Measurements from ENCODE around the gene TOMM40L.
"Not testable (repeated sequence)": the region's sequence is repeated elsewhere in the genome, so short reads cannot be mapped to it uniquely, and the experiment has no call there.

The TOMM40L gene

GRCh38 chr1:161242313-161242712 lies 16.5 kb downstream of the TOMM40L start:
- Histone ChIP-seq H3K4me1 (ENCODE audit: insufficient read depth, low read length, severe bottlenecking) (no peaks in the 10 kb centered on the region), H3K9ac (ENCODE audit: low read length) (no peak overlapping the region), H3K9me2 (ENCODE audit: low read depth, low read length) (no peaks in the 10 kb centered on the region), H3K36me3 (ENCODE audit: insufficient read depth, low read length) (no peaks in the 10 kb centered on the region), H3K4me2 (ENCODE audit: low read length) (no peak overlapping the region), H3K9me3 (ENCODE audit: low read length) (no peaks in the 10 kb centered on the region), H3K27me3 (ENCODE audit: insufficient read depth, low read length) (no peaks in the 10 kb centered on the region), H3K27ac (ENCODE audit: low read depth, low read length, poor library complexity, severe bottlenecking) (no peak overlapping the region), H2AFZ (ENCODE audit: low read length) (no peak overlapping the region), H3K4me3 (ENCODE audit: low read depth, low read length, poor library complexity, severe bottlenecking) (no peak overlapping the region), H4K20me1 (ENCODE audit: insufficient read depth, low read length) (no peaks in the 10 kb centered on the region), H3K79me2 (ENCODE audit: insufficient read depth, low read length) (no peaks in the 10 kb centered on the region), H3F3A (ENCODE audit: insufficient read depth, low read length) (no peaks in the 10 kb centered on the region)
- TF ChIP-seq EZH2 (IDR thresholded peaks at IDR 0.05; ENCODE audit: borderline replicate concordance, low read length) (no peak), CTCF (IDR thresholded peaks at IDR 0.05; ENCODE audit: low read length) (no peak)

GRCh38 chr1:161244888-161245287 lies 19.0 kb downstream of the TOMM40L start:
- Histone ChIP-seq H3F3A (ENCODE audit: insufficient read depth, low read length) (no peaks in the 10 kb centered on the region), H3K27ac (ENCODE audit: low read depth, low read length, poor library complexity, severe bottlenecking) (no peak overlapping the region), H3K9me2 (ENCODE audit: low read depth, low read length) (no peaks in the 10 kb centered on the region), H3K36me3 (ENCODE audit: insufficient read depth, low read length) (no peaks in the 10 kb centered on the region), H3K9me3 (ENCODE audit: low read length) (no peaks in the 10 kb centered on the region), H3K4me3 (ENCODE audit: low read depth, low read length, poor library complexity, severe bottlenecking) (no peak overlapping the region), H3K9ac (ENCODE audit: low read length) (no peak overlapping the region), H3K4me1 (ENCODE audit: insufficient read depth, low read length, severe bottlenecking) (no peaks in the 10 kb centered on the region), H3K27me3 (ENCODE audit: insufficient read depth, low read length) (no peaks in the 10 kb centered on the region), H3K79me2 (ENCODE audit: insufficient read depth, low read length) (no peaks in the 10 kb centered on the region), H2AFZ (ENCODE audit: low read length) (no peak overlapping the region), H3K4me2 (ENCODE audit: low read length) (no peak overlapping the region), H4K20me1 (ENCODE audit: insufficient read depth, low read length) (no peaks in the 10 kb centered on the region)
- TF ChIP-seq CTCF (IDR thresholded peaks at IDR 0.05; ENCODE audit: low read length) (no peak), EZH2 (IDR thresholded peaks at IDR 0.05; ENCODE audit: borderline replicate concordance, low read length) (no peak)

- not testable (repeated sequence) for H3K4me2 ChIP-seq (ENCODE audit: low read length); H3K9me3 ChIP-seq (ENCODE audit: low read length); H3K27me3 ChIP-seq (ENCODE audit: insufficient read depth, low read length); H3K4me1 ChIP-seq (ENCODE audit: insufficient read depth, low read length, severe bottlenecking); H2AFZ ChIP-seq (ENCODE audit: low read length); H3F3A ChIP-seq (ENCODE audit: insufficient read depth, low read length); H3K27ac ChIP-seq (ENCODE audit: low read depth, low read length, poor library complexity, severe bottlenecking); H3K9ac ChIP-seq (ENCODE audit: low read length); H3K4me3 ChIP-seq (ENCODE audit: low read depth, low read length, poor library complexity, severe bottlenecking); H4K20me1 ChIP-seq (ENCODE audit: insufficient read depth, low read length); H3K36me3 ChIP-seq (ENCODE audit: insufficient read depth, low read length); H3K79me2 ChIP-seq (ENCODE audit: insufficient read depth, low read length); H3K9me2 ChIP-seq (ENCODE audit: low read depth, low read length)
Observed at GRCh38 chr1:161250100-161250499, 24.2 kb downstream of the TOMM40L start.

GRCh38 chr1:161250829-161251228 lies 25.0 kb downstream of the TOMM40L start:
- H3K9ac ChIP-seq (ENCODE audit: low read length): no peak overlapping the region
- no peaks in the 10 kb centered on the region for H3K4me1 ChIP-seq (ENCODE audit: insufficient read depth, low read length, severe bottlenecking)
- no peak overlapping the region for H3K4me3 ChIP-seq (ENCODE audit: low read depth, low read length, poor library complexity, severe bottlenecking)
- H3K4me2 ChIP-seq (ENCODE audit: low read length): no peak overlapping the region
- H3K79me2 ChIP-seq (ENCODE audit: insufficient read depth, low read length): no peaks in the 10 kb centered on the region
- H3K27me3 ChIP-seq (ENCODE audit: insufficient read depth, low read length): peaks cover 6% of the 10 kb centered on the region; the same call in 1 of the 2 replicates
- no peaks in the 10 kb centered on the region for H4K20me1 ChIP-seq (ENCODE audit: insufficient read depth, low read length)
- TF ChIP-seq EZH2 (IDR thresholded peaks at IDR 0.05; ENCODE audit: borderline replicate concordance, low read length) (no peak), CTCF (IDR thresholded peaks at IDR 0.05; ENCODE audit: low read length) (no peak)
- H3K9me2 ChIP-seq (ENCODE audit: low read depth, low read length): no peaks in the 10 kb centered on the region
- H2AFZ ChIP-seq (ENCODE audit: low read length): no peak overlapping the region
- no peak overlapping the region for H3K27ac ChIP-seq (ENCODE audit: low read depth, low read length, poor library complexity, severe bottlenecking)
- H3F3A ChIP-seq (ENCODE audit: insufficient read depth, low read length): no peaks in the 10 kb centered on the region
- H3K9me3 ChIP-seq (ENCODE audit: low read length): no peaks in the 10 kb centered on the region
- H3K36me3 ChIP-seq (ENCODE audit: insufficient read depth, low read length): no peaks in the 10 kb centered on the region
